SK-N-SH treated with all-trans-retinoic acid at 6 μM for 48 hours (cell line): Measurements from ENCODE around the gene SMIM34.
"Not testable (repeated sequence)": the region's sequence is repeated elsewhere in the genome, so short reads cannot be mapped to it uniquely, and the experiment has no call there.

ENCODE experiments used
- ATAC-seq: fragments of 200-7000 bp; cut with Tn5 transposase; 3 replicates; pipeline ENCODE4 v1.9.1; 2020; ENCODE audit warnings: mild to moderate bottlenecking, moderate library complexity

SMIM34 gene, protein sequence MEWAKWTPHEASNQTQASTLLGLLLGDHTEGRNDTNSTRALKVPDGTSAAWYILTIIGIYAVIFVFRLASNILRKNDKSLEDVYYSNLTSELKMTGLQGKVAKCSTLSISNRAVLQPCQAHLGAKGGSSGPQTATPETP

DNA sequence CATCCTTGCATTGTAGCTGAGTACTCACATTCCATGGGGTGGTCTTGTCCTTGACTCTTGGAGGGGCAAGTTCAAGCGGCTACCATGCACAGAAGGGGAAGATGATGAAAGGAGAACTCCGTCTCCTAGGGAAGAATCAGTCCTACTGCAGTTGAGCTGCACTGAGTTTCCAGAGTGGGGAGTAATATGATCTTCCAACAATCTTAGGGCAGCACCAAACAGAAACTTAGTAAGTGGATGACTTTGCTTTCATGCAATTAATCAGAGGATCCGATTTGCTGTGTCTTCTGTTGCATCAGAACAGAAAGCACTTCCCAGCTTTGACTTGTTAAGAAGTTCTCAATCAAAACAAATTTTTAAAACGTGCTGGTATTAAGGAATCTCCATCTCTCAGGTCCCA is at the start of gene SMIM34:
TSS of gene SMIM34 (minus strand) at position 147 of the 400 bp plus-strand sequence. CDS start at position 35, 112 bp downstream.
- ATAC-seq = not testable (repeated sequence)

DNA sequence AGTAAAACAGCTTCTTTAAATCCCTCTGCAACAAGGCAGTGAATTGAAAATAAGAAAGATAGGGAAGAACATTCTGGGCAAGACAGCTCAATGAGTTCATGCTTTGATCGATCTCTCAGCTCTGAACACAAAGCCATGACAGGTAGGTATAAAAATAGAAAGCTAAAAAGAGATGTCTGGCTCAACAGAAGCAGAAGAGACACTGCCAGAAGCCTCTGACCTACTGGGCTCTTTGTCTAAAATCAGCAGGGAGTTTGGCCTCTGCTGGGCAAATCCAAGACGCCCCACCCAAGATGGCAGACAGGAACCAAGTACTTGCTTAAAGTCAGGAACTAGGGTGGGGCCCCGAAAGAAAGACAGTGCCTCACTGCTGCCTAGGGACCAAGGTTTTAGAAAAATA is 43.6 kb upstream of the SMIM34 start:
- ATAC-seq = not testable (repeated sequence)

DNA sequence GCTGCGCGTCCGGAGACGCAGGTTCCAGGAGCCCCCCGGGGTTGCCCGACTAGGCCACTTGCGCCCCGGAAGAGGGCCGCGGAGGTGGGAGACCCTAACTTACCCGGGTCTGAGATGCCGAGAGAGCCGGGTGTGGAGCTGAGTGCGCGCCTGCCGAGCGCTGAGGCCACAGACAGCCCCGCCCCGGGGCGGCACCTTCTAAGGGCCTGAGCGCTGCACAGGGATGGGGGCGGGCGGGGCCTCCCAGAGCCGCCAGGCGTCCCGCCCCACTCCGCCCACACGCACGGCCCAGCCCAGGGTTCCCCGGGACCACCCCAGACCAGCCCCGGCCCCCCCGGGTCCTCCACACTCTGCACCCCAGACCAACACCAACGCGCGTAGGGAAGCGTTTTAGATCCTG is 35.7 kb upstream of the SMIM34 start:
- ATAC-seq = peak; percentile 75

DNA sequence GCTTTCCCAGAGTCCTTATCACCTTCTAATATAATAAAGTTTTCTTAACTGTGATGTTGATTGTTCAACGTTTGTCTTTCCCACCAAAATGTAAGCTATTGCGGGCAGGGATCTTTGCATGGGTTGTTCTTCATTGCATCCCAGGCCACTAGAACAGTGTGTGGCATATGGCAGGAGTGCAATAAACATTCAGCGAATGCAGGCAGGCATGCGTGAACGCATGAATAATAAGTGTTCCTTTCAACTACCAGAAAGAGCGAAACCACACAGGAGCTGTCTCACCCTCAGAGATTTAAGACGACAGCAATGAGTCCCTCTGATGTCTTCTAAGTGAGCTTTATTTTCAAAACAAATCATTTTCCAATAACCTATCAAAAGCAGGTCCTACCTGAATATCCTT is 34.5 kb upstream of the SMIM34 start:
- not testable (repeated sequence) for ATAC-seq

DNA sequence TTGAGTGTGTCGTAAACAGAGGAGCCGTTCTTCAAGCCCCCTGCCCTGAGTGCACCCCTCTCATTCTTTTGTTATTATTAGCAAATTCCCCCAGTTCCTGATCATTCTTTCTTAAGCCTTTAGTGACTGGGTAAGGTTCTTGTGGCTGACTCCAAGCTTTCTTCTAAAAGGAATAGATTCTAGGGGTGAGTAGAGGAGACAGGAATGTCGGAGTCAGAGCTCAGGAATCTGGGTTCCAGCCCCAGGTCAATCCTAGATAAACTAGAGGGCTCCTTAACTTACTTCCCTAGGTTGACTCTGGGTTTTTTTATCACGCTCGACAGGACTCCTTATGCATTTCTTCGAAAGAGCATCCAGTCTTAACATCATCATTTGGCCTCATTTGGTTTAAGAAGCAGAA is 32.4 kb upstream of the SMIM34 start:
- not testable (repeated sequence) for ATAC-seq

DNA sequence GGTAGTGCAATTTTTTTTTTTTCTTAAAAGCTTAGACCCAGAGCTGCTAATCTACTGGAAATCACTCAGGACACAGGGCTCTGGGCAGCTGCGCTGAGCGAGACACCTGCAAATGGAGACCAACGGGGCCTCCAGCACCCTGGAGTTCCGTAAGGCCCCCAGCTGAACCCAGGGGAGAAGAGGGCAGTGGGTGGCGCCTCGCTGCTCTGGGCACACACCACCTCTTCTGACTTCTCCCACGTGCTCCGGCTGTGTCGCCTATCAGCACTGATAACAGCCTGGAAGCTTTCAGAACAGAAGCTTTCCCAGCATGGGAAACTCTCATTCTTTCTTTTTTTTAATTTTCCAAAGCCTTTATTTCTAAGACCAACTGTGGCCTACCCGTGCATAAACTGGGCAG is 31.9 kb upstream of the SMIM34 start:
- not testable (repeated sequence) for ATAC-seq

DNA sequence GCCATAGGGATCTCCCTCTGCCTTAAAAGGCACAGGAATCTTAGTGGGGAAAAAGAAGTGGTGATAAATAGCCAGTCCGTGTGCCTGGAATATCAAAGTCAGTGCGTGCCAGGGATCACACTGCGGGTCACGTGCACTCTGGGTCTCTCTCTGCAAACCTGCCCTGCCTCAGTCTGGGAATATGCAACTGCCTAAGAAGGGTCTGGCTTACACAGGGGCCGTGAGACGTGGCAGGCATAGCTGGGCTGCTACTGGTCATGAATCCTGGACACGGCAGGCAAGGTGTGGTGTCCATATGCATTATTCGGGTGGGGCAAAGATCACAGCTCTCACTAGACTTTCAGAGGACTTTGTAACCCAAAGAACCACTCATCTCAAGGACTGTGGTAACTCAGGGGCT is 23.3 kb upstream of the SMIM34 start:
- ATAC-seq = not testable (repeated sequence)

DNA sequence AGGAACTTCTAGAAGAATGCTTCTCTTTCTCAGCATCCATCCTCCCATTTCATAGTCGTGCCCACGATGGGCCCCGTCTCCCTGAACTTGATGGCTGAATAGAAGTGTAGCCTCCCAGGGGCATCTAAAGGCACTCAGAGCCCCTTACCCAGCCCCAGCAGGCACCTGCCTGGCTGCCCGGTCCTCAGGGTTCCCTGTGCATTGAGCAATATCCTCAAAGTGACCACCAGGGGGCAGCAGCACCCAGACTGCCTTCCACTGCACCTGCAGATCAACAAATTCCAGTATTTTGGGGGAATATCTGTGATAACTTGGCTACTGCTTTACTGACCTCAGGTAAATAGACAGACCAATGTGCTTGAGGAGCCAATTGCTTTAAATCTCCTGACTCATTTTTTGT is 19.7 kb upstream of the SMIM34 start:
- peak; percentile 78; the same call in 2 of the 3 replicates for ATAC-seq

DNA sequence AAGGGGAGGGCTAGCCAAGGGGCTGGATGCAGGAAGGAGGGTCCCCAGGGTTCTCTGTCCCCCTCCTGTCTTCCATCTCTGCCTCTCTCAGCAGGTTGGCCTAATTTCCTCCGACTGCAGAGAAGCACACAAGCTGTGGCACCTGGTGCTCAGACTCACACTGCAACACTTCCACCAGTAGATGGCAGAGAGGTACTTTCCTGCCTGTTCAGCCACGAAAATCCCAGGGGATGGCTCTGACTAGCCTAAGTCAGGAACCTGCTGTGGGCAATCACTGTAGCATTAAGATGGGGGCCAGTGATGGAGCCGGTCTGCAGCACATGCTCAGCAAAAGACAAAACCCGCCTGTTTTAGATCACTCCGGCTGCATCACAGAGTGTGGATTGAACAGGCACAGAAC is 6.0 kb upstream of the SMIM34 start:
- ATAC-seq = peak; percentile 83

DNA sequence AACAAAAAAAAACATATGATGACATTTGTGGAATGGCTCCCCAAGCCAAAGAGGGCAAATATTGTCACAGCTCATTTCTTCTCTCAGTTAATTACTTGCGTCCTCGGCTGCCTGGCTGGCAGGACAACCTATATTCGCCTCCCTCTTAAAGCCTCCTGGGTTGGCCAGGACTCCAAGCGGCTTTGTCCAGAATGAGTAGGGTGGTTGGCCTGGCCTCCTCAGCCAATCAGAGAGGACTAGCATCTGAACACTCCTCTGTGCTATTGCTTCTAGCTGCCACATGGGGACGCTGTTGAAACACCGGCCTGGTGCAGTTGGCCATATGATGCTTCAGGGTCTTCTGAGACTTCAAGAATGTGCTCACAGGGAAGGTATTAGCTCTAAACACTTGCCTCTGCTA is 4.7 kb upstream of the SMIM34 start:
- ATAC-seq = not testable (repeated sequence)

DNA sequence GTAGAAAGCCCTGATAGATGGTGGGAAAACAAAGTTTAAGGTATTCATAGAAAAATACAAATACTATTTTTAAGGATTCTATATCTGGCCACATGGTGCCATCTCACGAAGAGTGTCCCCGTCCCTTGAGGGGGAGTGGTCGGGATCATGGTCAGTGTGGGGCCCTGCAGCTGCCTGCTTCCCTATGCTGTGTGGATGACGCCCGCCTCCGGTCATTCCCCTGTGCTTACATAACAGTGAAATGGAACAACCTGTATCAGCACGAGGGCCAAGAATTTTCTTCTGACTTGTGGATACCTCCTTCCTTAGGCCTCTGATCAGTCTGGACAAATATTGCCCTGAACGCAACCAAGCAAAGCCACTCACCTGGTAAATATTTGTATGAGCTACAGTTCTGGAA is 3.6 kb upstream of the SMIM34 start:
- not testable (repeated sequence) for ATAC-seq

DNA sequence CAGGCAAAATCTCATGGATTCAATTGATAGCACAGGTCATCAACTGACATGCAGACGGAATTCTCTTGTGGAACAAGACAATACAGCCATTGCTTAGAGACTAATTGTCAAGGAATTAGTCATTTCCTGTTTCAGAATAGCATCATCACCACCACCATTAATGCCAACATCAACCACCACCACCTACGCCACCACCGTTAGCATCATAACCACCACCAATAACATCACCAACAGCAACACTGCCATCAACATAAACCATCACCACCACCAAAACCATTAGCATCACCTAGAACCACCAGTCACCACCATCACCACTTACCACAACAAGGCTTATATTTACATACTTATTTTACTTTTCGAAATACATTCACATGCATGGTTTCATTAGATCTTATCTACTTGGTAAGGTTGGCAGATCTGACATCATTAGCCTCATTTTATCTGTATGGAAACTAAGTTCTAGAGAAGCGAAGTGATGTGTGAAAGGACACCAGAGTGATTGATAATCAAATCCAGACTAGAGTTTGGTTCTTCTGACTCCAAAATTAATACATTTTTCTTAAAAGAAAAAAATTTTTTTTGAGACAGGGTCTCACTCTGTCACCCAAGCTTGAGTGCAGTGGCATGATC is 6.2 kb downstream of the SMIM34 start:
- not testable (repeated sequence) for ATAC-seq

DNA sequence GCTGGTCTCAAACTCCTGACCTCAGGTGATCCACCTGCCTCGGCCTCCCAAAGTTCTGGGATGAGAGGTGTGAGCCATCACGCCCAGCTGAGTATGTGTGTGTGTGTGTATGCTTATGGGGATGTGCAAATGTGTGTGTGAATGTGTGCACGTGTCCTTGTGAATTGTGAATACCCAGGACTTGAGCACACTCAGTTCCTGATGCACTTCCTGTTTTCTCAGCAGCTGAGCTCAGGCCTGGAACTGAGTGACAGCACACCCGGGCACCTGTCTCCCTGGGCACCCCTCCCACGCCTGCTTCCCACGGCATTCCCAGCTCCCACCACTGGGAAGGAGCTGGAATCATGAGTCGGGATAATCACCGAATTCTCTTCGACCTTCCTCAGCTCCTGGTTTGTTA is 16.5 kb downstream of the SMIM34 start:
- not testable (repeated sequence) for ATAC-seq

DNA sequence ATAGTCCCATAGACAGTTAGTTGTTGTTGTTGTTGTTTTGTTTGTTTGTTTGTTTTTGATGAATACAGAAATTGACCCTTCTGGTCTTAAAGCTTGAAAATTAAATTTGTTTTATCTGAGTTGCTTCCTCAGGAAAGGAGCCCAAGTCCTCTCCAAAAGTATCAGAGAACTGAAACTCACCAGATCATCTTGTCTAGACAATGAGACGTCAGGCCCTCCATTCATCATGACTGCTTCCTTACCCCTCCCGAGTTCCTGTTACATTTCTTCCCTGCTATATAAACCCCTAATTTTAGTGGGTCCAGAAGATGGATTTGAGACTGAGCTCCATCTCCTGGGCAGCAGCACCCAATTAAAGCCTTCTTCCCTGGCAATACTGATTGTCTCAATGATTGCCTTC is 17.1 kb downstream of the SMIM34 start:
- ATAC-seq = not testable (repeated sequence)

DNA sequence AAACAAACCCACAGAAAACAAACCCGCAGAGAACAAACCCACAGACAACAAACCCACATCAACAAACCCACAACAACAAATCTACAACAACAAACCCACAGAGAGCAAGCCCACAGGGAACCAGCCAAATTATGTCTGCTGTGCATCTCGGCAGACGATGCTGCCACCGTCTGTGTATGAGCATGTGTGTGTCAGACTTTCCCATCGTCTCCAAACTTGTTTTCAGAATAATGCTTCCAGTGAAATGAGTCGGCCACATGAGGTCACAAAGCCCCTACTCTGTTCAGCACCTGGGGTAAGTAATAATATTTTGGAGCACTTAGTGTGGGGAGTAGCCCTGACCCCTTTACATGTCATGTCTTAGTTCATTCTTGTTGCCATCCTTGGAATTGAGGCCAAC is 17.6 kb downstream of the SMIM34 start:
- not testable (repeated sequence) for ATAC-seq

DNA sequence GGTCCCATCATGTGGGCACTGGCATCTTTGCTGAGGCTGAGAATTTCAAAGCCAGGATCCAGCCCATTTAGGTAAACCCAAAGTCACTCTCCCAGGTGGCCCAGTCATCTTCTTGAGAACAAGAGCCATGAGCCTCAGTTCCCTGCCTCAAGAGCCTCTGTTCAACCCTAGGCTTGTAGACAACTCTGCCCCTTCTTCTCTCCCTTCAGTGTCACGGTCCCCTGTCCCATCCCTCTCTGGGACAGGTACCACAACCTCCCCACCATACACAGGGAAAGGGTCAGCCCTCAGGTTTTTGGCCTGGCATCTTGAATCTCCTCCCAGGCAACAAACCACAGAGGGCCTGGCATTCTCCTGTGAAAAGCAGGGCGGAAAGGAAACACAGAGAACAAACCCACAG is 18.1 kb downstream of the SMIM34 start:
- ATAC-seq = not testable (repeated sequence)

DNA sequence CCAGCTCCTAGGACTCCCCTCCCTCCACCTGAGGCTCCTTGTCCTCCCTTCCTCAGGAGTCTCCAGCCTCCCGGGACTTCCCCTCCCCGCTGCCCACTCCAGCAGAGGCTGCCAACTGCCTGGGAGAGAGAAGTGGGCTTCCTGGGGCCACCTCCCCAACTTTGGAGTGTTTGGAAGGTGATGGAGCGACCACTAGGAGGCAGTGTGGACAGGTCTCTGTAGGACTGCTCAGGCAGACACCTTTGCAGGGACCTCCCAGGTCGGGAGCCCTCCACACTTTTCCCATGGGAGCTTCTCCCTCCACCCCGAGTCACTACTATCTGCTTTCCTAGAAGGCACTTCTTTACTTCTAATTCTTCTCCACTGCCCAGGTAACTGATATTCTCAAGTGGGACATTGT is 19.0 kb downstream of the SMIM34 start:
- ATAC-seq = not testable (repeated sequence)

DNA sequence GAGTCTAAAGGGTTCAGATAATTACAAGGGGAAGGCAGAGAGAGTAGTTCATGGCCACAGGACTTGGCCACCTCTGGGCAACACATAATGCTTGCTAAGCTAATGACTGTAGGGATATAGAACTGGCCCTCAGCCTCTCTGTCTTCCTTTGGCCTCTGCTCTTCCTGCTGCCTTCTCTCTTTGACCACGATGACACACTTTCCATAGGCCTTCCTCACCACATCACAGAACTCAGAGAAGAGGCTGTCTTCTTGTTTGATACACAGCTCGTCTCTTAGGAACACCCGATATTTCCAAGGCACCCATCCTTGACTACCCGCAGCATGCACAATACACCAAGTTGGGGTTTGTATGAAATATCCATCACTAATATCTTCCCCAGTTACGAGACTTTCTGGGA is 23.2 kb downstream of the SMIM34 start:
- not testable (repeated sequence) for ATAC-seq

DNA sequence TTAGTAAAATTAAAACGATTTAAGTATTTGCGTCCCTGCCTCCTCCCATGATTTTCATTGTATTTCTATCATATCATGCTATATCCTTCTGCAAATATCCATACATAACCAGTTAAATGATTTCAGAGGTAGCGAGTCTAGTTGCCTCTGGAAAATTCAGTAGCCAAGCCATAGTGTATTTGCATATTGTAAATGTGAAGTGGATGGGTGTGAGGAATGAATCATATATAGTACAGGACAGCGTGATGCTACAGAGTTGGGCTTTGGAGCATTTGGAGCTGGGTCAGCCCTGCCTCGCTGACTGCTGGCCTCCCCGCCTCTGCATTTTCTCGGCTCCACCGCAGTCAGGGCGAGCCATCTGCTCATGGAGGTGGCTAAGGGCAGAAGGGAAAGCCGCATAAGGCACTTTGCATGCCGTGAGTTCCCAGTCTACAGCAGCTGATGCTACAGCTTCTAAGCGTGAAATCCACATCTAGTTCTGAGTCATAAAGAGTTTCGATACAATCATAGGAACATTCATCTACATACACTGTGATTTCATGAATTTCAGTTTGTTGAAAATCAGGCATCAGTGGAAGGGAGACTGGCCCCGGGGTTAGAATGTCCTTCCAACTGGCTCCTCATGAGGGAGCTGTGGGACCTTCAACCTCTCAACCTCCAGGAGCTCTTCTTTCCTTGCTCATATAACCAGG is 39.9 kb downstream of the SMIM34 start:
- ATAC-seq = not testable (repeated sequence)

DNA sequence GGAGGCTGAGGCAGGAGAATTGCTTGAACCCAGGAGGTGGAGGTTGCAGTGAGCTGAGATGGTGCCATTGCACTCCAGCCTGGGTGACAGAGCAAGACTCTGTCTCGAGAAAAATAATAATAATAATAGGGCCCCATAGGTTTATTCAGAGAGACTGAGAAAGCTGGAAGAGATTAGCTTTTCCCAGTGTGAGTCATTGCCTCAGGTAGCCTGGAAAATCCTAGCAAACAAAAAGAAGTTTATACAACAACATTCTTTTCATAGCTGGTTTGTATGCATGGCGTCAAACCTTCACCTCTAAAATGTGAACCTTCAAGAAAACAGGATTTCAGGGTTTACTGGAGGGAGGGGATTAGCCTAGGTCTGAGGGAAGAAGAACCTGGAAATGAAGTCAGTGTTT is 40.6 kb downstream of the SMIM34 start:
- not testable (repeated sequence) for ATAC-seq

DNA sequence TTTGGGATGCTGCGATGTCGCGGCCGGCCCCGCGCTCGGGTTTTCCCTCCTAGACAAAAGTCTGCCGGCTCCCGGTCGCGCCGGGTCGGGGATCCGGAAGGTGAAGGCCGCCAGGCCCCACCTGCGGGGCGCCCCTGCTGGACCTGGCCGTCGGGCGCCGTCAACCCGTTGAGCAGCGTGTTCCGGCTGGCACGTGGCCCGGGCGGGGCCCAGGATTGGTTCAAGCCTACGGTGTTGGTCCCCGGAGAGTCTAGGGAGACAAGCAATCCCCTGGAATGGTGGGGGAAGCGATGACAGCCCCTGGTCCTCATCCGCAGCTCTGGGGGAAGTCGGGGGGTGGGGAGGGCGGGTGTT is 48.2 kb downstream of the SMIM34 start:
- peak; percentile 85 for ATAC-seq

DNA sequence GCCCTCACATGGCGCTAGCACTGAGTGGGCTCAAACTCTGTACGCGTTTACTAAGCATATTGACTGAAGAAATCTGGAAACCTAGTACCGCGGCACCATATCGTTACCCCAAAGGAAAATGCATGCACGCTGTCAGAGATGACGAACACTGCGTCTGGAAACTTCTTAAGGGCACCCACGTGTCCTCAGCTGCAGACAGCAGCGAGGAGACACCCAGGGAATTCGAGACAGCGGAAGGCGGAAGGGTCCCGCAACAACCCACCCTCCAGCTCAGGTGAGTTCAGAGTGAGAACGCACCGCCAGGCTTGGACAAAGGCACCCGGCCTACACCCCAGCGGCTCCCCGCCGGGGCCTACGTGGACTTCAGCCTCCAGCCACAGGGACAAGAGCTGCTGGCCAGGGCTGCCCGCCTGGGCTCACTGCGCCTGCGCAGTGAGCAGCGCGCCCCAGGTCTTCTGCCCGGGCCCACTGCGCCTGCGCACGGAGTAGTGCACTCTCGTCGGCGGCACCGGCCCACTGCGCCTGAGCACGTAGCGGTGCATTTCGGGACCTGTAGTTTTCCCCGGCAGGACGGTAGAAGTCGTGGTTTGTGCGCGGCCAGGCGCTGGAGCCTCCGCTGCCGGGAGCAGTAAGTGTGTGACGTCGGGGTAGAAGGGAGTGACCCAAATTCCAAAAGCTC is 48.7 kb downstream of the SMIM34 start, which contains the start of gene SMIM11:
TSS of gene SMIM11 (plus strand) at position 568 of the 679 bp plus-strand sequence. CDS start 3,998 bp downstream, outside the sequence.
- peak; percentile 100 for ATAC-seq

DNA sequence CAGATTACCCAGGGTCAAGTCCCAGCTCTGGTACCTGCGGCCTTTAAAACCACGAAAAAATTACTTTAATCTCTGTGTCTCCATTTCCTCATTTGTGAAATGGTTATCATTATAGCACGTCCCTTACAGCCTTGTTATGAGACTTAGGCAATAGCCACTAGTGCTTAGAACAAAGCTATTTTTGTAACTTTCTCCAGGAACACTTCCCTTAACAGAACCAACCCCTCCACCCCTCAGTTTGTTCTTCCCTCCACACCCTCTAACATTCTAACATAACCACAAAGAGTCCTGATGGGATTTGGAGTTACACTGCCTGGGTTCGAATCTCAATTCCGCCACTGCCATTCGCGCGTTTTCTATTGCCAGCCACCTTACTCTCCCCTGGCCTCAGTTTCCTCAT is 49.3 kb downstream of the SMIM34 start:
- not testable (repeated sequence) for ATAC-seq
